ENCODE measurements around the gene PES1.
"Not testable (repeated sequence)": the region's sequence is repeated elsewhere in the genome, so short reads cannot be mapped to it uniquely, and the experiment has no call there.

PES1 gene

GRCh38 chr22:30564761-30565119 is 27.0 kb downstream of the PES1 start:
- Histone ChIP-seq H3K36me3 (no peaks in the 10 kb centered on the region), H3K9me3 (ENCODE audit: severe bottlenecking) (no peaks in the 10 kb centered on the region), H3K27me3 (ENCODE audit: insufficient read depth, low read depth, severe bottlenecking) (no peaks in the 10 kb centered on the region), H3K27ac (no peak overlapping the region), H3K4me3 (ENCODE audit: low read depth, low read length) (no peak overlapping the region)
- no peak for TF ChIP-seq CTCF (IDR thresholded peaks at IDR 0.05; ENCODE audit: low read depth, low read length)
- no peak for DNase-seq

GRCh38 chr22:30564045-30564760 is 27.5 kb downstream of the PES1 start:
- no peak for DNase-seq
- Histone ChIP-seq H3K27me3 (ENCODE audit: insufficient read depth, low read depth, severe bottlenecking) (no peaks in the 10 kb centered on the region), H3K4me3 (ENCODE audit: low read depth, low read length) (no peak overlapping the region), H3K9me3 (ENCODE audit: severe bottlenecking) (no peaks in the 10 kb centered on the region), H3K36me3 (no peaks in the 10 kb centered on the region), H3K27ac (no peak overlapping the region)
- TF ChIP-seq CTCF (IDR thresholded peaks at IDR 0.05; ENCODE audit: low read depth, low read length): no peak

GRCh38 chr22:30562366-30562765 is 29.3 kb downstream of the PES1 start:
- no peak overlapping the region for H3K27ac ChIP-seq
- no peaks in the 10 kb centered on the region for H3K9me3 ChIP-seq (ENCODE audit: severe bottlenecking)
- H3K36me3 ChIP-seq: no peaks in the 10 kb centered on the region
- H3K4me3 ChIP-seq (ENCODE audit: low read depth, low read length): no peak overlapping the region
- no peak for DNase-seq
- no peak for TF ChIP-seq CTCF (IDR thresholded peaks at IDR 0.05; ENCODE audit: low read depth, low read length)
- no peaks in the 10 kb centered on the region for H3K27me3 ChIP-seq (ENCODE audit: insufficient read depth, low read depth, severe bottlenecking)

GRCh38 chr22:30561402-30562189 is 30.1 kb downstream of the PES1 start:
- no peak overlapping the region for H3K27ac ChIP-seq
- no peaks in the 10 kb centered on the region for H3K9me3 ChIP-seq (ENCODE audit: severe bottlenecking)
- DNase-seq: no peak
- H3K4me3 ChIP-seq (ENCODE audit: low read depth, low read length): no peak overlapping the region
- no peaks in the 10 kb centered on the region for H3K36me3 ChIP-seq
- no peaks in the 10 kb centered on the region for H3K27me3 ChIP-seq (ENCODE audit: insufficient read depth, low read depth, severe bottlenecking)
- no peak for TF ChIP-seq CTCF (IDR thresholded peaks at IDR 0.05; ENCODE audit: low read depth, low read length)

- H3K27ac ChIP-seq; H3K27me3 ChIP-seq (ENCODE audit: insufficient read depth, low read depth, severe bottlenecking); H3K4me3 ChIP-seq (ENCODE audit: low read depth, low read length); H3K36me3 ChIP-seq; H3K9me3 ChIP-seq (ENCODE audit: severe bottlenecking): not testable (repeated sequence)
- TF ChIP-seq CTCF (IDR thresholded peaks at IDR 0.05; ENCODE audit: low read depth, low read length): peak; percentile 53
- DNase-seq: peak; percentile 47
Observed at GRCh38 chr22:30560643-30561202, 31.0 kb downstream of the PES1 start.
